Uterus (tissue), 4 donors: ENCODE data around the gene KCNJ16. TPM values are rescaled to one million over a fixed set of nuclear protein-coding genes. Genes with fewer than 3 reads are reported as not detected.

Experiments used
- DNase-seq, 2 donors: peaks; one replicate each; pipeline ENCODE4 v3.0.0-alpha.2; 2019 to 2020
- H3K27ac ChIP-seq, 2 donors: fragments of 200-600 bp; sonication (generic); 1 replicate in 1 of 2; 2 replicates in 1 of 2; pipeline ENCODE4 v1.5.1; 2016 to 2018
- H3K27me3 ChIP-seq, 2 donors: fragments of 200-600 bp; sonication (generic); one replicate each; pipeline ENCODE4 v1.5.1; 2018 to 2019; ENCODE audit warnings: control low read depth in 1 of 2
- H3K36me3 ChIP-seq, 2 donors: fragments of 200-600 bp; sonication (generic); one replicate each; pipeline ENCODE4 v1.5.1; 2019; ENCODE audit warnings: control low read depth in 1 of 2
- H3K4me1 ChIP-seq, 2 donors: fragments of 200-600 bp; sonication (generic); one replicate each; pipeline ENCODE4 v1.5.1; 2018 to 2019; ENCODE audit warnings: control low read depth in 1 of 2
- H3K4me3 ChIP-seq, 2 donors: fragments of 200-600 bp; sonication (generic); 1 replicate in 1 of 2; 2 replicates in 1 of 2; pipeline ENCODE4 v1.5.1; 2018 to 2019; ENCODE audit warnings: mild to moderate bottlenecking in 1 of 2
- H3K9me3 ChIP-seq, 2 donors: fragments of 200-600 bp; sonication (generic); one replicate each; pipeline ENCODE4 v1.5.1; 2019; ENCODE audit warnings: control low read depth in 1 of 2
- POLR2A ChIP-seq, 2 donors: fragments of 450-650 bp; IDR thresholded peaks; one replicate each; pipeline ENCODE4 v1.6.1; 2016; ENCODE audit warnings: antibody characterized with exemption in 2 of 2, mild to moderate bottlenecking in 1 of 2, moderate library complexity in 1 of 2
- intact Hi-C: fragments of 100-400 bp; cut with DNase I; formaldehyde crosslinking; loops from one replicate; pipeline ENCODE4 v1.15.1; 2023; ENCODE audit warnings: low total_unique reads
- total RNA-seq, 4 donors: library from RNA; depleted of rRNA in 3 of 4; stranded (reverse); fragments of >200 nt in 3 of 4; gene quantifications; one replicate each; pipeline versions ENCODE4 v1.1.0 to v1.2.4, GENCODE V29; 2014 to 2023
- TF ChIP-seq, protein P1 (sequence below), 4 experiments: fragments of 200-600 bp in 2 of 4; fragments of 450-650 bp in 2 of 4; sonication (generic) in 2 of 4; IDR thresholded peaks; one replicate each; pipeline ENCODE4 v1.5.1; 2016 to 2019; ENCODE audit warnings: antibody characterized with exemption in 4 of 4, mild to moderate bottlenecking in 2 of 4, moderate library complexity in 1 of 4
- donor health status: DM: yes; HTN: yes; CAD: no.

KCNJ16 gene
- total RNA-seq, 4 donors from 2014 or later, result 2.4 TPM; not detected in 2

- TF ChIP-seq, protein P1, sequence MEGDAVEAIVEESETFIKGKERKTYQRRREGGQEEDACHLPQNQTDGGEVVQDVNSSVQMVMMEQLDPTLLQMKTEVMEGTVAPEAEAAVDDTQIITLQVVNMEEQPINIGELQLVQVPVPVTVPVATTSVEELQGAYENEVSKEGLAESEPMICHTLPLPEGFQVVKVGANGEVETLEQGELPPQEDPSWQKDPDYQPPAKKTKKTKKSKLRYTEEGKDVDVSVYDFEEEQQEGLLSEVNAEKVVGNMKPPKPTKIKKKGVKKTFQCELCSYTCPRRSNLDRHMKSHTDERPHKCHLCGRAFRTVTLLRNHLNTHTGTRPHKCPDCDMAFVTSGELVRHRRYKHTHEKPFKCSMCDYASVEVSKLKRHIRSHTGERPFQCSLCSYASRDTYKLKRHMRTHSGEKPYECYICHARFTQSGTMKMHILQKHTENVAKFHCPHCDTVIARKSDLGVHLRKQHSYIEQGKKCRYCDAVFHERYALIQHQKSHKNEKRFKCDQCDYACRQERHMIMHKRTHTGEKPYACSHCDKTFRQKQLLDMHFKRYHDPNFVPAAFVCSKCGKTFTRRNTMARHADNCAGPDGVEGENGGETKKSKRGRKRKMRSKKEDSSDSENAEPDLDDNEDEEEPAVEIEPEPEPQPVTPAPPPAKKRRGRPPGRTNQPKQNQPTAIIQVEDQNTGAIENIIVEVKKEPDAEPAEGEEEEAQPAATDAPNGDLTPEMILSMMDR (IDR thresholded peaks at IDR 0.05), result no peak
- no peak for TF ChIP-seq POLR2A (IDR thresholded peaks at IDR 0.05)
- Histone ChIP-seq H3K27ac (no peak overlapping the region), H3K9me3 (no peaks in the 10 kb centered on the region), H3K27me3 (no peaks in the 10 kb centered on the region), H3K4me3 (no peak overlapping the region), H3K36me3 (no peaks in the 10 kb centered on the region), H3K4me1 (no peaks in the 10 kb centered on the region)
- DNase-seq, result no peak
- intact Hi-C loops, result no loop called here
These were observed 33.0 kb downstream of the KCNJ16 start for GRCh38 chr17:70107904-70108565.

DNA sequence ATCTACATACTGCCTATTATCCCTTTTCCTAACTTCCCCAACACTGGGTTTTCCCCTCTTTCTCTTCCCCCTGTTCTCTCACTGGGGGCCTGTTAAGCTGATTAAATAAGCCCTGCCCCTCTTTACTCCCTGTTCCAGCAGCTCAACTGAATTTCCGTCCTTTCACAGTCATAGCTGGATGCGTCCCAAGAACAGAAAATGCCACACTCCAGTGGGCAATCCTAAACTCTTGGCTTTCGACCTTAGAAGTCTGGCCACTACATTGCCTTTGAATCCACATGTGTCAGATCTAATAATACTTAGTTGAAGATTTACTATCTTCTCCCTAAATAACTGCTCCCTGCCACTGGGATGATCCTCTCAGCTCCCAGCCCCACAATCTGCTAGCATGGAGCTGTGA, 34.5 kb downstream of the KCNJ16 start:
- Histone ChIP-seq H3K4me3 (no peak overlapping the region), H3K27me3 (no peaks in the 10 kb centered on the region), H3K4me1 (no peaks in the 10 kb centered on the region), H3K36me3 (no peaks in the 10 kb centered on the region), H3K9me3 (no peaks in the 10 kb centered on the region), H3K27ac (peak overlapping the region; percentile 6 to 39)
- peak in 1 of 2 donors; percentile 18 for DNase-seq
- intact Hi-C loops, result no loop called here
- TF ChIP-seq, protein P1 (IDR thresholded peaks at IDR 0.05), result no peak
- TF ChIP-seq POLR2A (IDR thresholded peaks at IDR 0.05), result no peak

- no peaks in the 10 kb centered on the region for H3K9me3 ChIP-seq
- intact Hi-C loops, result no loop called here
- H3K4me1 ChIP-seq, result no peaks in the 10 kb centered on the region
- peak overlapping the region in 1 of 2 donors; percentile 39 for H3K27ac ChIP-seq
- no peaks in the 10 kb centered on the region for H3K27me3 ChIP-seq
- no peak overlapping the region for H3K4me3 ChIP-seq
- TF ChIP-seq POLR2A (IDR thresholded peaks at IDR 0.05), result no peak
- TF ChIP-seq, protein P1 (IDR thresholded peaks at IDR 0.05), result no peak
- DNase-seq, result peak in 1 of 2 donors; percentile 30
- no peaks in the 10 kb centered on the region for H3K36me3 ChIP-seq
These were observed 35.4 kb downstream of the KCNJ16 start for GRCh38 chr17:70110443-70110880.

DNA sequence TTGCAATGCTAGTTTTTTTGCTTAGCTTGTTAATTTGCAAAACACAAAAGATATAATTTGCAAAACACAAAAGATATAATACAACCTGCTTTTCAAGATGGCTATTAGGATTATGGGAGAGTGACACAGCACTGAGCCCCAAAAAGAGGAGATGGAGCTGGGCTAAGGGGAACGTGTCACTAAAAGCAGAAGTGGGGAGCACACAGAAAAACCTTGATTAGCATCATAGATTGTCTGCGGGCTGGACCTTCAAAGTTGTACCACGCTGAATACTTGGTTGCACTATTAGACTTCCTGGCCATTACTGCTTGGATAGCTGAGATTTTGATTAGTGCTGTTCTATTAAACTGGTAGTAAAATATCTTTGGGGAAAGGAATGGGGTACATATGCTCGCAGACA, 36.2 kb downstream of the KCNJ16 start:
- no peak overlapping the region for H3K4me3 ChIP-seq
- no peaks in the 10 kb centered on the region for H3K4me1 ChIP-seq
- H3K27ac ChIP-seq, result no peak overlapping the region
- intact Hi-C loops, result no loop called here
- TF ChIP-seq, protein P1 (IDR thresholded peaks at IDR 0.05), result no peak
- no peak for TF ChIP-seq POLR2A (IDR thresholded peaks at IDR 0.05)
- H3K9me3 ChIP-seq, result no peaks in the 10 kb centered on the region
- DNase-seq, result no peak
- no peaks in the 10 kb centered on the region for H3K36me3 ChIP-seq
- H3K27me3 ChIP-seq, result no peaks in the 10 kb centered on the region

GRCh38 chr17:70114405-70114804, 39.4 kb downstream of the KCNJ16 start:
- Histone ChIP-seq H3K4me1 (no peaks in the 10 kb centered on the region), H3K27ac (no peak overlapping the region), H3K36me3 (no peaks in the 10 kb centered on the region), H3K9me3 (no peaks in the 10 kb centered on the region), H3K27me3 (no peaks in the 10 kb centered on the region), H3K4me3 (no peak overlapping the region)
- DNase-seq, result no peak
- no peak for TF ChIP-seq POLR2A (IDR thresholded peaks at IDR 0.05)
- TF ChIP-seq, protein P1 (IDR thresholded peaks at IDR 0.05), result no peak
- intact Hi-C loops, result no loop called here
